ENCODE results near the gene PFDN6.

Gene PFDN6

GRCh38 chr6:33288141-33288920 lies 1.1 kb upstream of the PFDN6 start:
- Histone ChIP-seq H3K9ac (ENCODE audit: low read length) (peak overlapping the region; percentile 83), H3K4me1 (ENCODE audit: control insufficient read depth, low read depth, low read length) (no peaks in the 10 kb centered on the region), H3K4me3 (ENCODE audit: low read length) (peak overlapping the region; percentile 94), H3K27ac (ENCODE audit: low read length) (no peak overlapping the region), H3K9me3 (ENCODE audit: control insufficient read depth, low read depth, low read length) (no peaks in the 10 kb centered on the region), H3K27me3 (ENCODE audit: control insufficient read depth, insufficient read depth, low read length) (no peaks in the 10 kb centered on the region), H3K36me3 (ENCODE audit: control insufficient read depth, low read depth, low read length) (peaks cover 35% of the 10 kb centered on the region)

- Histone ChIP-seq H3K27ac (ENCODE audit: low read length) (peak overlapping the region; percentile 56), H3K4me3 (ENCODE audit: low read length) (peak overlapping the region; percentile 94), H3K9ac (ENCODE audit: low read length) (peak overlapping the region; percentile 83), H3K36me3 (ENCODE audit: control insufficient read depth, low read depth, low read length) (peaks cover 29% of the 10 kb centered on the region), H3K4me1 (ENCODE audit: control insufficient read depth, low read depth, low read length) (no peaks in the 10 kb centered on the region), H3K27me3 (ENCODE audit: control insufficient read depth, insufficient read depth, low read length) (no peaks in the 10 kb centered on the region), H3K9me3 (ENCODE audit: control insufficient read depth, low read depth, low read length) (no peaks in the 10 kb centered on the region)
Measured at GRCh38 chr6:33289784-33290315, 449 bp downstream of the PFDN6 start.

GRCh38 chr6:33290459-33290858 lies 1.1 kb downstream of the PFDN6 start:
- H3K4me3 ChIP-seq (ENCODE audit: low read length), result peak overlapping the region; percentile 94
- H3K4me1 ChIP-seq (ENCODE audit: control insufficient read depth, low read depth, low read length), result no peaks in the 10 kb centered on the region
- peaks cover 28% of the 10 kb centered on the region for H3K36me3 ChIP-seq (ENCODE audit: control insufficient read depth, low read depth, low read length)
- no peaks in the 10 kb centered on the region for H3K27me3 ChIP-seq (ENCODE audit: control insufficient read depth, insufficient read depth, low read length)
- H3K9me3 ChIP-seq (ENCODE audit: control insufficient read depth, low read depth, low read length), result no peaks in the 10 kb centered on the region
- H3K27ac ChIP-seq (ENCODE audit: low read length), result no peak overlapping the region
- peak overlapping the region; percentile 83 for H3K9ac ChIP-seq (ENCODE audit: low read length)

- no peak overlapping the region for H3K27ac ChIP-seq (ENCODE audit: low read length)
- no peak overlapping the region for H3K9ac ChIP-seq (ENCODE audit: low read length)
- H3K4me1 ChIP-seq (ENCODE audit: control insufficient read depth, low read depth, low read length), result peaks cover 3% of the 10 kb centered on the region
Measured at GRCh38 chr6:33292996-33293682, 3.7 kb downstream of the PFDN6 start.

GRCh38 chr6:33294086-33294823 lies 4.9 kb downstream of the PFDN6 start:
- no peak overlapping the region for H3K9ac ChIP-seq (ENCODE audit: low read length)
- H3K27me3 ChIP-seq (ENCODE audit: control insufficient read depth, insufficient read depth, low read length), result no peaks in the 10 kb centered on the region
- peaks cover 18% of the 10 kb centered on the region for H3K36me3 ChIP-seq (ENCODE audit: control insufficient read depth, low read depth, low read length)
- H3K4me1 ChIP-seq (ENCODE audit: control insufficient read depth, low read depth, low read length), result peaks cover 3% of the 10 kb centered on the region
- H3K4me3 ChIP-seq (ENCODE audit: low read length), result no peak overlapping the region
- no peaks in the 10 kb centered on the region for H3K9me3 ChIP-seq (ENCODE audit: control insufficient read depth, low read depth, low read length)
- H3K27ac ChIP-seq (ENCODE audit: low read length), result no peak overlapping the region

More at GRCh38 chr6:33292996-33293682, 3.7 kb downstream of the PFDN6 start:
- Histone ChIP-seq H3K4me3 (ENCODE audit: low read length) (no peak overlapping the region), H3K36me3 (ENCODE audit: control insufficient read depth, low read depth, low read length) (peaks cover 18% of the 10 kb centered on the region), H3K27me3 (ENCODE audit: control insufficient read depth, insufficient read depth, low read length) (no peaks in the 10 kb centered on the region), H3K9me3 (ENCODE audit: control insufficient read depth, low read depth, low read length) (no peaks in the 10 kb centered on the region)

GRCh38 chr6:33295621-33296369 lies 6.4 kb downstream of the PFDN6 start:
- Histone ChIP-seq H3K9me3 (ENCODE audit: control insufficient read depth, low read depth, low read length) (no peaks in the 10 kb centered on the region), H3K27me3 (ENCODE audit: control insufficient read depth, insufficient read depth, low read length) (no peaks in the 10 kb centered on the region), H3K9ac (ENCODE audit: low read length) (no peak overlapping the region), H3K4me3 (ENCODE audit: low read length) (no peak overlapping the region), H3K36me3 (ENCODE audit: control insufficient read depth, low read depth, low read length) (peaks cover 18% of the 10 kb centered on the region), H3K27ac (ENCODE audit: low read length) (no peak overlapping the region), H3K4me1 (ENCODE audit: control insufficient read depth, low read depth, low read length) (peaks cover 3% of the 10 kb centered on the region)

- Histone ChIP-seq H3K4me1 (ENCODE audit: control insufficient read depth, low read depth, low read length) (peaks cover 3% of the 10 kb centered on the region), H3K9me3 (ENCODE audit: control insufficient read depth, low read depth, low read length) (no peaks in the 10 kb centered on the region), H3K36me3 (ENCODE audit: control insufficient read depth, low read depth, low read length) (peaks cover 7% of the 10 kb centered on the region), H3K9ac (ENCODE audit: low read length) (peak overlapping the region; percentile 85), H3K27ac (ENCODE audit: low read length) (peak overlapping the region; percentile 81), H3K27me3 (ENCODE audit: control insufficient read depth, insufficient read depth, low read length) (no peaks in the 10 kb centered on the region), H3K4me3 (ENCODE audit: low read length) (peak overlapping the region; percentile 92)
Measured at GRCh38 chr6:33296797-33297405, 7.5 kb downstream of the PFDN6 start.

GRCh38 chr6:33297406-33297955 lies 8.1 kb downstream of the PFDN6 start:
- no peaks in the 10 kb centered on the region for H3K9me3 ChIP-seq (ENCODE audit: control insufficient read depth, low read depth, low read length)
- H3K9ac ChIP-seq (ENCODE audit: low read length), result peak overlapping the region; percentile 85
- H3K27me3 ChIP-seq (ENCODE audit: control insufficient read depth, insufficient read depth, low read length), result no peaks in the 10 kb centered on the region
- peaks cover under 1% of the 10 kb centered on the region for H3K36me3 ChIP-seq (ENCODE audit: control insufficient read depth, low read depth, low read length)
- peak overlapping the region; percentile 92 for H3K4me3 ChIP-seq (ENCODE audit: low read length)
- peak overlapping the region; percentile 81 for H3K27ac ChIP-seq (ENCODE audit: low read length)
- H3K4me1 ChIP-seq (ENCODE audit: control insufficient read depth, low read depth, low read length), result peaks cover 3% of the 10 kb centered on the region

GRCh38 chr6:33297956-33298772 lies 8.8 kb downstream of the PFDN6 start:
- Histone ChIP-seq H3K9me3 (ENCODE audit: control insufficient read depth, low read depth, low read length) (no peaks in the 10 kb centered on the region), H3K27me3 (ENCODE audit: control insufficient read depth, insufficient read depth, low read length) (no peaks in the 10 kb centered on the region), H3K4me1 (ENCODE audit: control insufficient read depth, low read depth, low read length) (peaks cover 3% of the 10 kb centered on the region), H3K4me3 (ENCODE audit: low read length) (peak overlapping the region; percentile 92), H3K9ac (ENCODE audit: low read length) (peak overlapping the region; percentile 85), H3K36me3 (ENCODE audit: control insufficient read depth, low read depth, low read length) (no peaks in the 10 kb centered on the region), H3K27ac (ENCODE audit: low read length) (no peak overlapping the region)

GRCh38 chr6:33298773-33299236 lies 9.4 kb downstream of the PFDN6 start, which contains the start of gene RGL2:
Gene RGL2 (minus strand): TSS chr6:33298942. CDS start chr6:33298610, 332 bp downstream.
- Histone ChIP-seq H3K27ac (ENCODE audit: low read length) (peak within 1 kb of the TSS; percentile 82), H3K9me3 (ENCODE audit: control insufficient read depth, low read depth, low read length) (no peaks in the 10 kb centered on the region), H3K4me3 (ENCODE audit: low read length) (peak within 1 kb of the TSS; percentile 92), H3K9ac (ENCODE audit: low read length) (peak within 1 kb of the TSS; percentile 85), H3K4me1 (ENCODE audit: control insufficient read depth, low read depth, low read length) (peaks cover 3% of the 10 kb centered on the region), H3K27me3 (ENCODE audit: control insufficient read depth, insufficient read depth, low read length) (no peaks in the 10 kb centered on the region), H3K36me3 (ENCODE audit: control insufficient read depth, low read depth, low read length) (peaks cover 4% of the 10 kb centered on the region)

Measured in iPS-18a (cell line).